ENCODE results near the gene CAT.

DNA sequence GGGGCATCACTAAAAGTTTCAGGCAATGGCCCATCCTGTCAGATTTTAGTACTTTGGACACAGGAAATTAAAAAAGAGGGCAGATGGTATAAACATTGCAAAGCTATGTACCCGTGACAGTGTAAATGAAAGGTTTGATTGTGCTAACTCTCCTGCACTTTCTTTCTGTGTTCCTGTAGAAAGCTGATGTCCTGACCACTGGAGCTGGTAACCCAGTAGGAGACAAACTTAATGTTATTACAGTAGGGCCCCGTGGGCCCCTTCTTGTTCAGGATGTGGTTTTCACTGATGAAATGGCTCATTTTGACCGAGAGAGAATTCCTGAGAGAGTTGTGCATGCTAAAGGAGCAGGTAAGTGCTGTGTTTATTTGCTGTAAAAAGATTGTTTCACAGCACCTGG lies 10.3 kb downstream of the CAT start:
- TF ChIP-seq EZH2phosphoT487 (conservative IDR thresholded peaks at IDR 0.05; ENCODE audit: low read length): no peak
- TF ChIP-seq, protein P1, sequence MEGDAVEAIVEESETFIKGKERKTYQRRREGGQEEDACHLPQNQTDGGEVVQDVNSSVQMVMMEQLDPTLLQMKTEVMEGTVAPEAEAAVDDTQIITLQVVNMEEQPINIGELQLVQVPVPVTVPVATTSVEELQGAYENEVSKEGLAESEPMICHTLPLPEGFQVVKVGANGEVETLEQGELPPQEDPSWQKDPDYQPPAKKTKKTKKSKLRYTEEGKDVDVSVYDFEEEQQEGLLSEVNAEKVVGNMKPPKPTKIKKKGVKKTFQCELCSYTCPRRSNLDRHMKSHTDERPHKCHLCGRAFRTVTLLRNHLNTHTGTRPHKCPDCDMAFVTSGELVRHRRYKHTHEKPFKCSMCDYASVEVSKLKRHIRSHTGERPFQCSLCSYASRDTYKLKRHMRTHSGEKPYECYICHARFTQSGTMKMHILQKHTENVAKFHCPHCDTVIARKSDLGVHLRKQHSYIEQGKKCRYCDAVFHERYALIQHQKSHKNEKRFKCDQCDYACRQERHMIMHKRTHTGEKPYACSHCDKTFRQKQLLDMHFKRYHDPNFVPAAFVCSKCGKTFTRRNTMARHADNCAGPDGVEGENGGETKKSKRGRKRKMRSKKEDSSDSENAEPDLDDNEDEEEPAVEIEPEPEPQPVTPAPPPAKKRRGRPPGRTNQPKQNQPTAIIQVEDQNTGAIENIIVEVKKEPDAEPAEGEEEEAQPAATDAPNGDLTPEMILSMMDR (IDR thresholded peaks at IDR 0.05; ENCODE audit: insufficient read depth, low read length, poor library complexity, severe bottlenecking): no peak
